Astrocyte of the cerebellum (primary cell): ENCODE measurements around the gene C1orf198.
A peak's percentile ranks its signal among the peaks of the same experiment; 100 is the strongest.

ENCODE experiments used
- DNase-seq: peaks from one replicate; pipeline ENCODE4 v3.0.0-alpha.2; 2011; ENCODE audit warnings: low read depth
- H3K4me3 ChIP-seq: 2 replicates; pipeline ENCODE4 v1.5.1; 2011; ENCODE audit warnings: mild to moderate bottlenecking, low read depth, low read length, moderate library complexity
- CTCF ChIP-seq: IDR thresholded peaks from 2 replicates; pipeline ENCODE4 v1.5.1; 2012; ENCODE audit warnings: low read length, low read depth, moderate library complexity, mild to moderate bottlenecking; ENCODE audit errors: missing control alignments
- in situ Hi-C: cut with HindIII; loops from 2 replicates; pipeline ENCODE4 v1.10.0; 2017; ENCODE audit warnings: low sequenced_read_pairs

Gene C1orf198

GRCh38 chr1:230909974-230910754, 41.8 kb upstream of the C1orf198 start:
- DNase-seq, result no peak
- TF ChIP-seq CTCF, result no peak
- in situ Hi-C loops, result no loop called here

GRCh38 chr1:230907472-230908205, 39.3 kb upstream of the C1orf198 start:
- in situ Hi-C loops, result no loop called here
- H3K4me3 ChIP-seq, result no peak overlapping the region
- no peak for DNase-seq
- TF ChIP-seq CTCF, result no peak

More at GRCh38 chr1:230909974-230910754, 41.8 kb upstream of the C1orf198 start:
- no peak overlapping the region for H3K4me3 ChIP-seq

- in situ Hi-C loops, result no loop called here
- H3K4me3 ChIP-seq, result no peak overlapping the region
- no peak for TF ChIP-seq CTCF
- no peak for DNase-seq
Measured at GRCh38 chr1:230906226-230906625, 37.9 kb upstream of the C1orf198 start.

GRCh38 chr1:230905733-230906132, 37.4 kb upstream of the C1orf198 start:
- no peak for TF ChIP-seq CTCF
- in situ Hi-C loops, result no loop called here
- no peak overlapping the region for H3K4me3 ChIP-seq
- DNase-seq, result peak; percentile 58

- no peak for TF ChIP-seq CTCF
- in situ Hi-C loops, result no loop called here
- no peak overlapping the region for H3K4me3 ChIP-seq
- DNase-seq, result no peak
Measured at GRCh38 chr1:230902349-230902923, 34.1 kb upstream of the C1orf198 start.

- no peak overlapping the region for H3K4me3 ChIP-seq
- in situ Hi-C loops, result no loop called here
- TF ChIP-seq CTCF, result no peak
- no peak for DNase-seq
Measured at GRCh38 chr1:230901671-230902070, 33.4 kb upstream of the C1orf198 start.
